IMR-90 (cell line): Measurements from ENCODE around the gene HAND2. TPM values are rescaled to one million over a fixed set of nuclear protein-coding genes. Genes with fewer than 3 reads are reported as not detected.
A peak's percentile ranks its signal among the peaks of the same experiment; 100 is the strongest.

ENCODE experiments used
- ATAC-seq: fragments of 200-7000 bp; cut with Tn5 transposase; 2 replicates; pipeline ENCODE4 v1.9.1; 2020; ENCODE audit warnings: low read depth, mild to moderate bottlenecking, moderate library complexity
- BruUV-seq: library from RNA; stranded (reverse); fragments of 400-500 nt; replicated peaks from 2 replicates; lab custom pipeline; 2021; lab: Mats Ljungman, UMichigan
- CTCF ChIA-PET: fragments of 300-600 bp; formaldehyde crosslinking; extraction: SDS; loops from one replicate; lab custom pipeline; 2021; ENCODE audit warnings: antibody characterized with exemption; lab: Yijun Ruan, JAX
- POLR2A ChIA-PET: fragments of 300-600 bp; sonication (Branson Sonifier 250); formaldehyde crosslinking; loops from one replicate; lab custom pipeline; 2022; ENCODE audit warnings: antibody characterized with exemption; ENCODE audit not compliant: unreplicated experiment; lab: Charles Lee
- DNase-seq: peaks from one replicate; pipeline ENCODE4 v3.0.0; 2013
- H2AFZ ChIP-seq: replicated peaks from 2 replicates; pipeline ENCODE3; 2013; ENCODE audit warnings: low read length, mild to moderate bottlenecking; ENCODE audit not compliant: poor library complexity
- H2AK5ac ChIP-seq: 2 replicates; pipeline ENCODE4 v1.6.1; 2013; ENCODE audit warnings: low read depth, low read length, inconsistent platforms
- H2AK9ac ChIP-seq: replicated peaks from 2 replicates; pipeline ENCODE3; 2013; ENCODE audit warnings: mild to moderate bottlenecking, low read depth, low read length, moderate library complexity; ENCODE audit not compliant: poor library complexity
- H2BK120ac ChIP-seq: 2 replicates; pipeline ENCODE4 v1.6.1; 2013; ENCODE audit warnings: low read depth, low read length, inconsistent platforms
- H2BK15ac ChIP-seq: 3 replicates; pipeline ENCODE4 v1.6.1; 2013; ENCODE audit warnings: low read depth, low read length, inconsistent platforms
- H2BK20ac ChIP-seq: 2 replicates; pipeline ENCODE4 v1.6.1; 2013; ENCODE audit warnings: low read depth, mild to moderate bottlenecking, inconsistent platforms, low read length, moderate library complexity
- H2BK5ac ChIP-seq: 2 replicates; pipeline ENCODE4 v1.6.1; 2013; ENCODE audit warnings: mild to moderate bottlenecking, low read depth, low read length, inconsistent platforms; ENCODE audit not compliant: poor library complexity, severe bottlenecking
- H3K14ac ChIP-seq: replicated peaks from 2 replicates; pipeline ENCODE4 v1.6.1; 2013; ENCODE audit warnings: low read depth, low read length, inconsistent platforms
- H3K18ac ChIP-seq: 2 replicates; pipeline ENCODE4 v1.6.1; 2013; ENCODE audit warnings: low read depth, low read length, control low read depth
- H3K23ac ChIP-seq: 2 replicates; pipeline ENCODE4 v1.6.1; 2013; ENCODE audit warnings: low read depth, low read length, inconsistent platforms
- H3K27ac ChIP-seq: 2 replicates; pipeline ENCODE4 v1.5.1; 2013; ENCODE audit warnings: mild to moderate bottlenecking, control low read depth, low read length; ENCODE audit not compliant: insufficient read depth
- H3K27me3 ChIP-seq: 2 replicates; pipeline ENCODE4 v1.6.1; 2013; ENCODE audit warnings: low read length; ENCODE audit not compliant: control insufficient read depth, insufficient read depth
- H3K36me3 ChIP-seq: 2 replicates; pipeline ENCODE4 v1.6.1; 2013; ENCODE audit warnings: low read length, mixed read lengths; ENCODE audit not compliant: control insufficient read depth, insufficient read depth
- H3K4ac ChIP-seq: 2 replicates; pipeline ENCODE4 v1.6.1; 2013; ENCODE audit warnings: low read depth, low read length, inconsistent platforms
- H3K4me1 ChIP-seq: 2 replicates; pipeline ENCODE4 v1.6.1; 2013; ENCODE audit warnings: low read length, mixed read lengths; ENCODE audit not compliant: control insufficient read depth, insufficient read depth
- H3K4me2 ChIP-seq: 2 replicates; pipeline ENCODE4 v1.6.1; 2013; ENCODE audit warnings: low read depth, mild to moderate bottlenecking, control low read depth, low read length, moderate library complexity
- H3K4me3 ChIP-seq: 2 replicates; pipeline ENCODE4 v1.5.1; 2013; ENCODE audit warnings: low read depth, mild to moderate bottlenecking, control low read depth, low read length, moderate library complexity; ENCODE audit not compliant: insufficient read depth
- H3K56ac ChIP-seq: 2 replicates; pipeline ENCODE4 v1.6.1; 2013; ENCODE audit warnings: low read length, inconsistent platforms; ENCODE audit not compliant: insufficient read depth; ENCODE audit errors: extremely low read depth
- H3K79me1 ChIP-seq, 2 experiments: 2 replicates each; pipeline ENCODE4 v1.6.1; 2013; ENCODE audit warnings: low read length in 2 of 2, inconsistent platforms in 1 of 2, low read depth in 1 of 2
- H3K9ac ChIP-seq: 2 replicates; pipeline ENCODE4 v1.6.1; 2013; ENCODE audit warnings: low read depth, low read length, control low read depth
- H3K9me1 ChIP-seq: 2 replicates; pipeline ENCODE4 v1.6.1; 2013; ENCODE audit warnings: low read length, inconsistent platforms; ENCODE audit not compliant: insufficient read depth
- H3K9me3 ChIP-seq: 2 replicates; pipeline ENCODE4 v1.6.1; 2013; ENCODE audit warnings: low read length; ENCODE audit not compliant: control insufficient read depth, insufficient read depth
- H4K20me1 ChIP-seq: 2 replicates; pipeline ENCODE4 v1.6.1; 2013; ENCODE audit warnings: low read length, inconsistent platforms; ENCODE audit not compliant: insufficient read depth
- H4K5ac ChIP-seq: 2 replicates; pipeline ENCODE4 v1.6.1; 2013; ENCODE audit warnings: mild to moderate bottlenecking, low read depth, low read length, control low read depth
- H4K8ac ChIP-seq, 2 experiments: 2 replicates each; pipeline ENCODE4 v1.6.1; 2013; ENCODE audit warnings: low read depth in 2 of 2, low read length in 2 of 2, control low read depth in 1 of 2, inconsistent platforms in 1 of 2
- H4K91ac ChIP-seq: 2 replicates; pipeline ENCODE4 v1.6.1; 2013; ENCODE audit warnings: low read depth, low read length, inconsistent platforms; ENCODE audit not compliant: insufficient read depth
- BHLHE40 ChIP-seq: fragments of 150-350 bp; IDR thresholded peaks from 2 replicates; pipeline ENCODE4 v1.6.1; 2016; ENCODE audit warnings: mild to moderate bottlenecking, low read depth, low read length
- CEBPB ChIP-seq: IDR thresholded peaks from 2 replicates; pipeline ENCODE4 v1.6.1; 2012; ENCODE audit warnings: low read depth, low read length, improper control_type of control experiment
- FOS ChIP-seq: fragments of 150-350 bp; IDR thresholded peaks from 2 replicates; pipeline ENCODE4 v1.6.1; 2016; ENCODE audit warnings: low read depth, low read length
- MAZ ChIP-seq: IDR thresholded peaks from 2 replicates; pipeline ENCODE4 v1.6.1; 2012; ENCODE audit warnings: low read depth, mild to moderate bottlenecking, low read length, improper control_type of control experiment, moderate library complexity, borderline replicate concordance
- NFE2L2 ChIP-seq: fragments of 150-350 bp; IDR thresholded peaks from 2 replicates; pipeline ENCODE4 v1.6.1; 2016; ENCODE audit warnings: low read depth, mild to moderate bottlenecking, low read length
- dilution Hi-C: fragments of 300-500 bp; cut with HindIII; formaldehyde crosslinking; loops from one replicate; pipeline ENCODE4 v1.14.3; 2018; ENCODE audit warnings: low sequenced_read_pairs; ENCODE audit not compliant: unreplicated experiment
- in situ Hi-C: fragments of 300-500 bp; cut with MboI; formaldehyde crosslinking; loops from 3 replicates; pipeline ENCODE4 v1.14.3; 2019; ENCODE audit warnings: low sequenced_read_pairs, inconsistent platforms, mixed read lengths
- intact Hi-C: fragments of 100-400 bp; cut with micrococcal nuclease; formaldehyde crosslinking; loops from 2 replicates; pipeline ENCODE4 v1.10.0; 2022
- polyA plus RNA-seq, 3 experiments: library from polyadenylated mRNA; depleted of rRNA; stranded (reverse); fragments of >200 nt; gene quantifications; 2 replicates each; pipeline ENCODE4 v1.2.3, GENCODE V29; 2012; ENCODE audit warnings: low replicate concordance in 1 of 3
- total RNA-seq: library from RNA; depleted of rRNA; stranded (reverse); fragments of >200 nt; gene quantifications from 2 replicates; pipeline ENCODE4 v1.2.3, GENCODE V29; 2012

The HAND2 gene
- total and polyA plus RNA-seq, 2 of the 4 experiments (the other 2 are of a cell fraction) = 0.36 to 0.97 TPM

GRCh38 chr4:173489514-173489913 lies 40.5 kb downstream of the HAND2 start:
- Histone ChIP-seq H3K9me1 (peaks cover 7% of the 10 kb centered on the region; the same call in 1 of the 2 replicates), H2BK5ac (no peak overlapping the region), H3K27ac (no peak overlapping the region), H3K79me1 (no peaks in the 10 kb centered on the region), H3K4me3 (no peak overlapping the region), H3K9ac (no peak overlapping the region), H3K18ac (no peak overlapping the region), H3K36me3 (no peaks in the 10 kb centered on the region), H4K20me1 (no peaks in the 10 kb centered on the region), H4K91ac (no peak overlapping the region), H2AFZ (no peak overlapping the region), H2BK15ac (no peak overlapping the region), H4K5ac (no peak overlapping the region), H3K23ac (no peak overlapping the region), H3K4me2 (no peak overlapping the region), H3K14ac (no peak overlapping the region), H3K4ac (no peak overlapping the region), H2BK120ac (no peak overlapping the region), H3K4me1 (peaks cover 24% of the 10 kb centered on the region), H3K9me3 (no peaks in the 10 kb centered on the region), H3K56ac (no peak overlapping the region), H4K8ac (no peak overlapping the region), H2BK20ac (no peak overlapping the region), H2AK5ac (no peak overlapping the region), H3K27me3 (peaks cover 18% of the 10 kb centered on the region), H2AK9ac (no peak overlapping the region)
- TF ChIP-seq BHLHE40 (peak; percentile 31; the same call in 1 of the 2 replicates), NFE2L2 (no peak), FOS (no peak), CEBPB (peak; percentile 95), MAZ (no peak)
- ATAC-seq = peak; percentile 46
- in situ Hi-C loops = no loop called here
- dilution Hi-C loops = no loop called here
- POLR2A ChIA-PET = no interaction called here
- peak; percentile 86 for DNase-seq
- intact Hi-C loops = loop anchor here (2.0 kb wide), 1 partner anchor 155 kb away; the partner anchor contains the start of gene HMGB2
- CTCF ChIA-PET = interaction anchor here (0.6 kb wide), 1 partner anchor 68 kb away, joined by 3 read pairs; no protein-coding TSS in a partner anchor
- BruUV-seq = no TSS peak
